DOHH2 (cell line): ENCODE data around the gene DPP7.

Source experiments
- H3F3A ChIP-seq: fragments of 200-600 bp; sonication (generic), shearing (Covaris generic); 2 replicates; pipeline ENCODE4 v1.6.0; 2016; ENCODE audit warnings: antibody characterized with exemption, mild to moderate bottlenecking; ENCODE audit not compliant: control insufficient read depth, insufficient read depth
- H3K27ac ChIP-seq: fragments of 200-600 bp; sonication (generic); 2 replicates; pipeline ENCODE4 v1.5.1; 2014; ENCODE audit warnings: low read depth, mild to moderate bottlenecking, low read length, moderate library complexity
- H3K27me3 ChIP-seq: fragments of 200-600 bp; sonication (generic); 2 replicates; pipeline ENCODE4 v1.6.1; 2014; ENCODE audit warnings: mild to moderate bottlenecking, low read length, mixed read lengths; ENCODE audit not compliant: control insufficient read depth
- H3K36me3 ChIP-seq: fragments of 200-600 bp; sonication (generic); 2 replicates; pipeline ENCODE4 v1.6.1; 2014; ENCODE audit warnings: mild to moderate bottlenecking, low read length, moderate library complexity, mixed read lengths; ENCODE audit not compliant: control insufficient read depth
- H3K4me1 ChIP-seq: fragments of 200-600 bp; sonication (generic); 2 replicates; pipeline ENCODE4 v1.6.1; 2014; ENCODE audit warnings: mild to moderate bottlenecking, low read length, mixed read lengths; ENCODE audit not compliant: control insufficient read depth
- H3K4me2 ChIP-seq: fragments of 200-600 bp; sonication (generic); 2 replicates; pipeline ENCODE4 v1.6.0; 2014; ENCODE audit warnings: mild to moderate bottlenecking, low read length, moderate library complexity
- H3K4me3 ChIP-seq: fragments of 200-600 bp; sonication (generic); 2 replicates; pipeline ENCODE4 v1.5.1; 2014; ENCODE audit warnings: mild to moderate bottlenecking, low read length, mixed read lengths
- H3K79me2 ChIP-seq: fragments of 200-600 bp; sonication (generic); 2 replicates; pipeline ENCODE4 v1.6.1; 2014; ENCODE audit warnings: mild to moderate bottlenecking, low read length, mixed read lengths; ENCODE audit not compliant: control insufficient read depth
- H3K9me2 ChIP-seq: fragments of 200-600 bp; sonication (generic); replicated peaks from 2 replicates; pipeline ENCODE4 v1.6.1; 2014; ENCODE audit warnings: mild to moderate bottlenecking, low read length, mixed read lengths; ENCODE audit not compliant: control insufficient read depth
- H3K9me3 ChIP-seq: fragments of 200-600 bp; sonication (generic); 2 replicates; pipeline ENCODE4 v1.6.1; 2014; ENCODE audit warnings: antibody characterized with exemption, low read length, mixed read lengths; ENCODE audit not compliant: control insufficient read depth, insufficient read depth
- H4K20me1 ChIP-seq: fragments of 200-600 bp; sonication (generic); 2 replicates; pipeline ENCODE4 v1.6.0; 2014; ENCODE audit warnings: low read depth, mild to moderate bottlenecking, antibody characterized with exemption, low read length, moderate library complexity; ENCODE audit not compliant: control insufficient read depth, insufficient read depth
- EZH2phosphoT487 ChIP-seq: fragments of 200-600 bp; sonication (generic); IDR thresholded peaks from 2 replicates; pipeline ENCODE4 v1.6.1; 2017; ENCODE audit warnings: borderline replicate concordance, mild to moderate bottlenecking, antibody characterized with exemption, low read length, moderate library complexity, mixed read lengths
- TF ChIP-seq, protein P1 (sequence below): fragments of 200-600 bp; sonication (generic); IDR thresholded peaks from one replicate; pipeline ENCODE4 v1.5.1; 2014; ENCODE audit warnings: antibody characterized with exemption, mild to moderate bottlenecking, low read depth, low read length; ENCODE audit not compliant: poor library complexity, severe bottlenecking

The DPP7 gene

GRCh38 chr9:137089232-137089947, 25.1 kb downstream of the DPP7 start:
- H3K79me2 ChIP-seq, result peaks cover 17% of the 10 kb centered on the region
- H3K9me2 ChIP-seq, result no peaks in the 10 kb centered on the region
- H4K20me1 ChIP-seq, result no peaks in the 10 kb centered on the region
- no peak overlapping the region for H3K27ac ChIP-seq
- TF ChIP-seq, protein P1, sequence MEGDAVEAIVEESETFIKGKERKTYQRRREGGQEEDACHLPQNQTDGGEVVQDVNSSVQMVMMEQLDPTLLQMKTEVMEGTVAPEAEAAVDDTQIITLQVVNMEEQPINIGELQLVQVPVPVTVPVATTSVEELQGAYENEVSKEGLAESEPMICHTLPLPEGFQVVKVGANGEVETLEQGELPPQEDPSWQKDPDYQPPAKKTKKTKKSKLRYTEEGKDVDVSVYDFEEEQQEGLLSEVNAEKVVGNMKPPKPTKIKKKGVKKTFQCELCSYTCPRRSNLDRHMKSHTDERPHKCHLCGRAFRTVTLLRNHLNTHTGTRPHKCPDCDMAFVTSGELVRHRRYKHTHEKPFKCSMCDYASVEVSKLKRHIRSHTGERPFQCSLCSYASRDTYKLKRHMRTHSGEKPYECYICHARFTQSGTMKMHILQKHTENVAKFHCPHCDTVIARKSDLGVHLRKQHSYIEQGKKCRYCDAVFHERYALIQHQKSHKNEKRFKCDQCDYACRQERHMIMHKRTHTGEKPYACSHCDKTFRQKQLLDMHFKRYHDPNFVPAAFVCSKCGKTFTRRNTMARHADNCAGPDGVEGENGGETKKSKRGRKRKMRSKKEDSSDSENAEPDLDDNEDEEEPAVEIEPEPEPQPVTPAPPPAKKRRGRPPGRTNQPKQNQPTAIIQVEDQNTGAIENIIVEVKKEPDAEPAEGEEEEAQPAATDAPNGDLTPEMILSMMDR, result no peak
- TF ChIP-seq EZH2phosphoT487, result no peak
- peaks cover 3% of the 10 kb centered on the region; the same call in 1 of the 2 replicates for H3F3A ChIP-seq
- H3K4me2 ChIP-seq, result peak overlapping the region; percentile 18; the same call in 1 of the 2 replicates
- H3K9me3 ChIP-seq, result no peaks in the 10 kb centered on the region
- no peaks in the 10 kb centered on the region for H3K27me3 ChIP-seq
- H3K4me3 ChIP-seq, result no peak overlapping the region
- peaks cover 23% of the 10 kb centered on the region for H3K36me3 ChIP-seq
- peaks cover 22% of the 10 kb centered on the region for H3K4me1 ChIP-seq

- Histone ChIP-seq H3K27ac (no peak overlapping the region), H3K9me2 (no peaks in the 10 kb centered on the region), H3K27me3 (no peaks in the 10 kb centered on the region), H3F3A (peaks cover 3% of the 10 kb centered on the region; the same call in 1 of the 2 replicates), H3K79me2 (peaks cover 17% of the 10 kb centered on the region), H3K4me3 (peak overlapping the region; percentile 93), H3K36me3 (peaks cover 25% of the 10 kb centered on the region), H3K4me2 (peak overlapping the region; percentile 97), H3K4me1 (peaks cover 22% of the 10 kb centered on the region), H3K9me3 (no peaks in the 10 kb centered on the region), H4K20me1 (no peaks in the 10 kb centered on the region)
- TF ChIP-seq EZH2phosphoT487, result no peak
- TF ChIP-seq, protein P1, result no peak
Observed at GRCh38 chr9:137088121-137088520, 26.4 kb downstream of the DPP7 start.

DNA sequence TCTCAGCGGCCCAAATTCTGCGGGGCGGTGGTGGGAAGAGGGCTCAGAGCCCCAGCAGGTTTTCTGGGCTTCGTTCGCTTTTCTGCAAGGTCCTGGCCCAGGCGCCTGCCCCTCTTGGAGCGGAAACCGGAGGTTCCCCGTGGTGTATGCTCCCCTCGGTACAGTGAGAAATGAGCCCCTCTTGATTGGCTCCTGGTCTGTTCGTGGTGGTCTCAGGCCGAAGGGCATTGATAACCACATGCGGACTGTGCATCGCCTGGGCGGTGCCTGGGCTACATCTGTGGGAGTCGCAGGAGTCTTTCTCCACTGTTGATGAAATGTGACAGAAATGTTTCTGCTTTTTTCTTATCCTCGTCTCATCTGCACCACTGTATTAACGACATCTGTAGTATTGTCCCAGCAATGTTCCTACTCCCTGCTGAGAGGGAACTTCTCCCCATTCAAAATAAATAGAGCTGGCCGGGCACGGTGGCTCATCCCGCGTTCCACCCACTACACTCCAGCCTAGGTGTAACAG, 27.1 kb downstream of the DPP7 start:
- TF ChIP-seq EZH2phosphoT487, result no peak
- TF ChIP-seq, protein P1, result no peak
- H3K27me3 ChIP-seq, result no peaks in the 10 kb centered on the region
- H3K4me3 ChIP-seq, result peak overlapping the region; percentile 93
- no peaks in the 10 kb centered on the region for H3K9me3 ChIP-seq
- H3K36me3 ChIP-seq, result peaks cover 25% of the 10 kb centered on the region
- H3K4me1 ChIP-seq, result peaks cover 22% of the 10 kb centered on the region
- H4K20me1 ChIP-seq, result no peaks in the 10 kb centered on the region
- peaks cover 3% of the 10 kb centered on the region; the same call in 1 of the 2 replicates for H3F3A ChIP-seq
- peak overlapping the region; percentile 97 for H3K4me2 ChIP-seq
- H3K9me2 ChIP-seq, result no peaks in the 10 kb centered on the region
- peak overlapping the region; percentile 58 for H3K27ac ChIP-seq
- peaks cover 17% of the 10 kb centered on the region for H3K79me2 ChIP-seq
